GM18505 (cell line): Measurements from ENCODE around the gene KAZN.

Experiments used
- ATAC-seq: cut with Tn5 transposase; IDR thresholded peaks from one replicate; pipeline ENCODE4 v1.9.1; 2021; ENCODE audit not compliant: unreplicated experiment
- POLR2A ChIP-seq: IDR thresholded peaks from 4 replicates; pipeline ENCODE4 v1.6.1; 2011; ENCODE audit warnings: borderline replicate concordance; ENCODE audit not compliant: insufficient read depth, insufficient read length; ENCODE audit errors: extremely low read depth

Gene KAZN

DNA sequence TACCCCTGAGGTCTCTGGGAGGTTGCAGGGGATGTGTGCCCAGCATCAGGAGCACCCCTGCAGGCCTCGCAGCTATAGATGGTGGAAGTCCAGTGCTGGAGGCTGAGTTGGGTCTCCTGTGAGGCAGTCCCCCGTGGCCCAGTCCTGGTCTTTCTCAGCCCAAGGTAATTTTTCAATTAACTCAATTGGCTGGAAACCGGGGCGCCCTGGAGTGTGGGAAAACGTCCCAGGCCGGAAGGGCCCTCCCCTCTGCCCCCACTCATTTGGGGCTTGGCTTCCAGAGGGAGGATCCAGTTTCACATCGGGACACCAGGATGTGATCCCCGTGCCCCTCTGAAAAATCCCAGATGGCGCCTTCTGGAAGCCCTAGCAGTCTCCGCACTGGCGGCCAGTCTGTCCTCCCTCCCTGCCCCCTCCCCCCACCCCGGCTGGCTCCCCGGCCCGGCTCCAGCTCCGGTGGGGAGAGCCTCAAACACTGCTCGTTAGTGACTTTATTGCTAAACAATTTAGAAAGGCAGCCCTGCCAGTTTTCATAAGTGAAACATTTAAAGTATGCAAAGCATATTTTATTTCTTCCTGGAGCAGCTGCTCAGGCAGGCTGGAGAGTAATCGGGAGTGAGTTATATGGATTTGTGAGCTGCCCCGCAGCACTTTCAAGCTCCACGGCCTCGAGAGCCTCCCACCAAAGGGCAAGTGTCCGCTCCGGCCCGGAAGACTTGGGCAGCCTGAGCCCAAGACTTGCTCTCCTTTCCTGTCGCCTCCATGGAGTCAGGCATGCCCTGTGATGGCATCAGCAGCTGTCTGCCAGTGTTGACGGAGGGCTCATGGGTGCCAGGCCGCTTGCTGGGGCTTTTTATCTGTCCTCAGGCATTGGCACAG is 346.9 kb downstream of the KAZN start:
- TF ChIP-seq POLR2A: no peak
- no peak for ATAC-seq

DNA sequence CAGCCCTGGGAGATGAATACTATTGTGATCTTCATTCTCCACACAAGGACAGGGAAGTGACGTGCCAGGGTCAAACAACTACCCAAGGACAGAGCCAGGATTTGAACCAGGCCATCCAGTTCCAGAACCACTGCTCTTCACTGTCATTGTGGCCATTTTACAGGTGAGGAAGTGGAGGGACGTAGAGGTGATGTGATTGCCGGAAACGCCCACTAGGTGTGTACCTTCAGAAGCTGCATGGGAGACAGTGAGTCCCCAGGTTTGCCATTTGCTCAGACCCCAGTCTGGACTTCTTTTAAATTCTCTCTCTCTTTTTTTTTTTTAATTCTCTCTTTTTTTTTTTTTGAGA is 347.5 kb downstream of the KAZN start:
- no peak for ATAC-seq
- TF ChIP-seq POLR2A: no peak

DNA sequence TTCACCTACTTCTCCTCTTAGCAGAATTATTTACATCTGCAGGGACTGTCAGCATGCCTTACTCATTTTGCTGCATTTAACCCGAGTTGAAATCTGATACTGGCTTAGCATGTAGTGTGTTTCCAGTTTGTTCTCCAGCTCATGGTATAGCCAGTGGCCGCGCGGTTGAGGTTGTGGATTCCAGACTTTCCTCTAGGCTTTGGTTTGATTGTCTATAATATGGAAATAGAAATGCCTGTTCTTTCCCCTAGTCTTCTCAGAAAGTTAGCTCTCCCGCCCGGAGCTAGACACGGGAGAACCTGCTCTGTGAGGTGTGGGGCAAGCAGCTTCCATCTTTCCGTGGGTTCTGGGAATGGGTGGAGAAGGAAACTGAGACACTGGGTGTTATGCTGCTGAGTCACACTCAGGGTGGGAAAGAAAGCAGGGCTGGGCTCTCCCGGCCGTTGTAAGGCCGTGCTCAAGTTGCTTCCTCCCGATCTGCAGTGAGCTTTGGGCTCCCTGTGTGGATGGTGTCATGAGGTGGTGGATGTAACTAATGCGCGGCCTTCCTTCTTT is 348.3 kb downstream of the KAZN start:
- ATAC-seq: no peak
- no peak for TF ChIP-seq POLR2A

DNA sequence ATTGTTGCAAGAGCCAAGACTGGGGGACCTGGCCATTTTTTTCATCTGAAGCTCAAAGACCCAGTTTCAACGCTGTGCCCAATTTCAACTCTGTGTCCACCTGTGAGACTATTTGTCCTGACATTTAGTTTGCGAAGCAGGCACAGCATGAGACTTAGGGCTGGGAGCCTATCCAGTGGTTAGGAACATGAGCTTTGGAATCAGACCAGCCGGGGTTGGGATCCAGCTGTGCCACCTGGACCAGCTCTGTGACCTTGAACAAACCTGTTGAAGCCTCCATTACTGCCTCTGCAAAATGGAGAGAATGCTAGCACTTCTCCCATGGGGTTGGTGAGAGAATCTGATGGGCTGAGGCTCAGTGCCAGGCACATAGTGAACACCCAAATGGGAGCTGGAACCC is 348.9 kb downstream of the KAZN start:
- TF ChIP-seq POLR2A: no peak
- ATAC-seq: no peak

DNA sequence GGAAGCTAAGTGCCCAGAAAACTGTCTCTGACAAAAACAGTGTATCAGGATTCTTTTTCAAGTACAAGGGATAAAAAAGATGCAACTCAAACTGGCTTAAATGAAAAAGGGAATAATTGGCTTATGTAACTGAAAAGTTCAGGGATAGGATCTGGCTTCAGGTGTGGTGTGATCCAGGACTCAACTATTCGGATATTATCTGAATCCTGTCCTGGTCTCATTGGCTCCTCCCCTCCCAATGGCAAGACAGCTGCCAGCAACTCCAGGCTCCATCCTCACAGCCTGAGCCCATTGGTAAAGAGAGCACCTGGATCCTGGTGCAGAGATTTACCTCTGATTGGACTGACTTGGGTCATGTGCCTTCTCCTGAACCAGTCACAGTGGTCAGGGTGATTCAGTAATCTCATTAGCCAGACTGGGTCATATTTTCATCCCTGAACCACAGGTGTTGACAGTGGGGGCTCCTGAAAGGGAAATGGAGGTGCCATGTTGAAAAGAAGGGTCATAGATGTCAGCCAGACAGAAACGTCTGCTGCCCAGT is 349.7 kb downstream of the KAZN start:
- ATAC-seq: no peak
- TF ChIP-seq POLR2A: no peak

DNA sequence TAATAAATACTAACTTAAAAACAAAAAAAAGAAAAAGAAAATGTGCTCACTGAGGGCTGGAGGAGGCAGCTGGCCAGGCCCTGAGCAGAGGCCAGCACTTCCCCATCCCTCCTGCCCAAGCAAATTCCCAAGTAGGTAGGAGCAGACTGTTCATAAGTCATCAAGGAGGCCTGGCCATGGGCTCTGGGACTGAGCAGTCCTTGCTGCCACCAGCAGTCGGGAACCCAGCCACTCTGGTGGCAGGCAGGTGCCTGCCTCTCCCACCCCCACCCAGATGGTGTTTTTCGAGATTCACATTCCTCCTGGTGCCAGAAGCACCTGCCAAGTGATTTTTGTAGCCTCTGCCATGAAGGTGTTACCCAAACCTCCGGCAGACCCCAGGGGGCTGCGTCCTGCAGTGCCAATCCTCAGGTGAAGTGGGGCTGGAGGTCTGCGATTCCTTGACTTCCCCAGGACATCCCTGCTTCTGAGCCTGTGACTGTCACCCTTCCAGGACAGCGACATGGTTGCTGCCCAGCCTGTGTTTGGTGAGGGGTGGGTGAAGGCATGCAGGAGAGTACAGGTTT is 350.9 kb downstream of the KAZN start:
- TF ChIP-seq POLR2A: no peak
- ATAC-seq: no peak

DNA sequence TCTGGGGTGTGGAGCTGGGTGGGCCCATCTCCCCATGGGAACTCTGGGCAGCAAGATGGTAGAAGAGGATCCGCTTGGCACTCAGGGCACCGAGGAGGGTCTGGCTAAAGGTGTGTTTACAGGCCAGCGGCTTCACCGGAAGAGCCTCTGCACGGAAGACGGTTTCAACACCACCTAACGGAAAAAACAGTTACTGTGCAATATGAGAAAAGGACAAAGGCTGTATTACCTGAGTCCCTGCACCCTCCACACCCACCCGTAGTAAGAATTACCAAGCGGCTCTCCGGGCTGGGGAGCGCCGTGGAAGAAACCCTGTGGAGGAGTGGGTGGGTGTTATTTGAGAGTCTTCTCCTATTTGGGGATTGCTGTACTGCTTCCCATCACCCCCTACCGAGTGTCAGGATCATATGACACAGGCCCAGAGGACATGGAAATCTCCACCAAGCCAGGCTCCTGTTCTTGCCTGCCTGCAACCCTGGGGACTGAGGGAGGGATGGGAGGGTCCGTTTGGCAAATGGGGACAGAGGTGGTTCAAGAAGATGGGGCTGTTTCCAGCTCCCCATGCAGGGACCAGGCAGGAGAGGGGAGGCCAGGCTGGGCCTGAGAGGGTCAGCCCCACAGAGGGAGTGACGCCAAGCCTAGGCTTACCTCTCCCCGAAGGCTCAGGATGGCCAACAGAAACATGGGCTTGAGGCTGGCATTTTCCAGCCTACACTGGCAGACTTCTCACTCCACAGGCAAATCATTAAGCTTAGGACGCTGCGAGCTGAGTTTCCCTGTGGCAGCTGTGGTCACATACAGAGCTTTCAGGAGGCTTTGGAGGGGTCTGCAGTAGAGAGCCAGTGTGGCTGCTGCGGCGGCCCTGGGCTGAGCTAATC is 351.6 kb downstream of the KAZN start:
- TF ChIP-seq POLR2A: no peak
- ATAC-seq: no peak

DNA sequence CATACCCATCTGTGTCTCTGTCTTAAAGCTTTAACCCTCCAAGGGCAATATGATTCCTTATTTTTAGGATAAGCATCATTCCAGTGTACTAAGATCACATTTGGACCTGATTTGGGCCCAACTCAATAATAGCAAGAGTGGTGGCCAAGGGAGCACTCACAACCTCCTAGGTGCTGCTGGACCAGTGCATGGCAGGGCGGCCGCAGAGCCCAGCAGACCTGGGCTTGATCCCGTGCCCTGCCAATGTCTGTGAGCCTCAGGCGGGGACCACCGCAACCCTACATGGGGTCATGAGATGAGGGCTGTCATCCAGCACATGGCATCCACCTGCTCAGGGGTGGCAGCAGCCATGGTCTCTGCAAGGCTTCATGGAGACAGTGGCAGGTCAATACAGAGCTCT is 353.3 kb downstream of the KAZN start:
- no peak for ATAC-seq
- TF ChIP-seq POLR2A: no peak

DNA sequence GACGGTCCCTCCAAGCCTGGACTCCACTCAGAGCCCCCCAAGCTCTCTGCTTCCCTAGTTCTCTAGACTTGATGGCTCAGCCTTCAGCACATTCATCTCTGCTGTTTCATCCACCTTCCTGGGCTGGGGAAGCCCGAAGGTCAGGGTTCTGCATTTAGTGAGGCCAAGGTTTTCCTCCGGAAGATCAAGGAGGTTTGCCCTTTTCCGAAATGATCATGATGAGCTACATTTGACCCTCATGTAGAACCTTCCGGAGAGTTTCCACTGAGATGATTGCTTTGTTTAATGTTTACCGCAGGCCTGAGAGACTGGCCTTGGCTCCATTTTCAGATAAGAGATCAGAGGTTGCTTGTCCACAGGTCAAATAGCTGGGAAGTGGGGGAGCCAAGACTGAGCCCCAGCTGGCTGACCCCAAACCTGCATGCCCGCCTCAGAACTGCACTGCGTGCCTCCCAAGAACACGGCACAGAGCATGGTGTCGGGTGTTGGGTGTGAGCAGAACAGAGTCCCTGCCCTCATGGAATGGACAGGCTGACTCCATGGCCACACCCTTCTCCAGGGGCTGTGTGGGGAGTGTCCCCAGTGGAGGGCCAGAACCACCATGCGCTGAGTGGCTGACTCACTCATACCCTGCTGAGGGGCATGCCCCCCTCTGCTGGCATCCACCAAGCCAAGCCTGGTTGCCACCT is 354.3 kb downstream of the KAZN start:
- no peak for TF ChIP-seq POLR2A

DNA sequence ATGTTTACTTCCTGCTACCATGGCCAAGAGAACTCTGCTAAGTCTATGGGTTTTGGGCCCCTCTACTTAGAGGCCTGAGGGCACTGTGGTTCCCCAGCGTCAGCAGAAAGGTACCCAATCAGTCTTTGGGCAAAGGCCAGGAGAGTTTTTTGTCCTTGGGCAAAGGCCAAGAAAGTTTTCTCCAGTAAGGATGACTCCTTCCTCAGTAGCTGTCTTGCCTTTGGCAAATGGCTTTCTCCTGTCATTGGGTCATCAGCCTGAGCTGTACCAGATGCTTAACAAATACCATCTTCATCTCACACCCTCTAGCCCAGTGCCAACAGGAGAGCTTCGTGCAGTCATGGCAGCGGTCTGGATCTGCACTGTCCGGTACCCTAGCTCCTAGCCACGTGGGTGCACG is 355.7 kb downstream of the KAZN start:
- no peak for TF ChIP-seq POLR2A
- no peak for ATAC-seq

More for the DNA sequence above, 354.3 kb downstream of the KAZN start:
- no peak for ATAC-seq

DNA sequence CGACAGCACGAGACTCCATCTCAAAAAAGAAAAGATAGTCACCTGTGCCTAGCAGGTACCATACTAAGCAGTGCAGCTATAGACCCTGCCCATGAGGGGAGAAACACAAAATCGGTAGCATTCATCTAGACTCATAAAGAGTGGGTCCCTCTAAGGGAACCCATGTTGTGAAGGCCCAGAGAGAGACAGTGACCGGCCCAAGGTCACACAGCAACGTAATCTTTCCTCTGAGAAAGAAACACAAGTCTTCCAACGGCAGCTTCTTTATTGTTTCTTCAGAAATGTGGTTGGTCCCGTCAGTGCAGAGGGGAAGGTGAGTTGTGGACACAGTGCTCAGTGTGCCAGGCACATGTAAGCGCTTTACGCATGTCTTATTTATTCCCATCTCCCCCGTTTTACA is 356.4 kb downstream of the KAZN start:
- TF ChIP-seq POLR2A: no peak
- no peak for ATAC-seq

DNA sequence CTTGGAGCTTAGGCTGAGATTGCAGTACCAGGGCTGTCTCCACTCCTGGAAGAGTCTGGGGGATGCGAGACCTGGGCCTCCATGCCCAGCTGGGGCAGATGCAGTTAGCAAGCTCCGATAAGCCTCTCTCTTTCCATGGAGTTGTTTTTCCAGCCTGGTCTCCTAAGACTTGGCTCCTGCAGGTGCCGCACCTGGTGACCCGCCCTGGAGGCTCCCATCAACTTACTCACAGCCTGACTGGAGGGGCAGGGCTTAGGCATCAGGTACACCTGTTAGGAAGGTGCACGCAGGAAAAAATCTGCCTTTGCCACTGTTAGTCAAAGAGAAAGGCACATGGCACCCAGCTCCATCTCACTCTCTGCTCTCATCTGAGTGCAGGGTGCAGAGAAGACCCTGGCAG is 356.9 kb downstream of the KAZN start:
- no peak for TF ChIP-seq POLR2A
- no peak for ATAC-seq
